ENCODE data around the gene SLC26A1. TPM values are rescaled to one million over a fixed set of nuclear protein-coding genes. Genes with fewer than 3 reads are reported as not detected.

SLC26A1 gene, protein sequence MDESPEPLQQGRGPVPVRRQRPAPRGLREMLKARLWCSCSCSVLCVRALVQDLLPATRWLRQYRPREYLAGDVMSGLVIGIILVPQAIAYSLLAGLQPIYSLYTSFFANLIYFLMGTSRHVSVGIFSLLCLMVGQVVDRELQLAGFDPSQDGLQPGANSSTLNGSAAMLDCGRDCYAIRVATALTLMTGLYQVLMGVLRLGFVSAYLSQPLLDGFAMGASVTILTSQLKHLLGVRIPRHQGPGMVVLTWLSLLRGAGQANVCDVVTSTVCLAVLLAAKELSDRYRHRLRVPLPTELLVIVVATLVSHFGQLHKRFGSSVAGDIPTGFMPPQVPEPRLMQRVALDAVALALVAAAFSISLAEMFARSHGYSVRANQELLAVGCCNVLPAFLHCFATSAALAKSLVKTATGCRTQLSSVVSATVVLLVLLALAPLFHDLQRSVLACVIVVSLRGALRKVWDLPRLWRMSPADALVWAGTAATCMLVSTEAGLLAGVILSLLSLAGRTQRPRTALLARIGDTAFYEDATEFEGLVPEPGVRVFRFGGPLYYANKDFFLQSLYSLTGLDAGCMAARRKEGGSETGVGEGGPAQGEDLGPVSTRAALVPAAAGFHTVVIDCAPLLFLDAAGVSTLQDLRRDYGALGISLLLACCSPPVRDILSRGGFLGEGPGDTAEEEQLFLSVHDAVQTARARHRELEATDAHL
- total RNA-seq, result 0.19 TPM in 1 of 2 replicates, not detected in the other

- no peak for DNase-seq
Observed at GRCh38 chr4:993111-994029, at the start of gene SLC26A1. Gene SLC26A1 (minus strand): TSS chr4:993404. CDS start chr4:991703, 1,701 bp downstream.

- DNase-seq, result no peak
Observed at GRCh38 chr4:1042352-1043055, 49.3 kb upstream of the SLC26A1 start.

DNA sequence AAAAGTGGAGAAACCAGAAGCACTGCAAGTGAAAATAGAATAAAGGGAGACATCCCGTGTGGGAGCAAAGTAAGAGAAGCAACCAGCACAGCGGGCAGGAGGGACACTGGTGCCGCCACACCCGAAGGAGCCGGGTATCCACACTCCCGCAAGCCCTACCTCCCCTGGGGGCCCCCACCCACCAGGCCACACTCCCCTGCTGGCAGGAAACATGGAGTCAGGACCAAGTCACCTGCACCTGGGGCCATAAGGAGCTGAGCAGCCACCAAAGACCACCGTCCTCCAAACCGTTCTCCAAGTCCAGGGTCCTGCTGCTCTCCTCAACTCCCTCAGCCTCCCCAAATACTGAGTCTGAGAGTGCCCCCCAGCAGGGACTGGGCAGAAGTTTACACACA, 48.7 kb upstream of the SLC26A1 start:
- no peak for DNase-seq

- peak; percentile 17 for DNase-seq
Observed at GRCh38 chr4:1041147-1041935, 48.1 kb upstream of the SLC26A1 start.

GRCh38 chr4:1040344-1041146, 47.3 kb upstream of the SLC26A1 start:
- DNase-seq, result no peak

DNA sequence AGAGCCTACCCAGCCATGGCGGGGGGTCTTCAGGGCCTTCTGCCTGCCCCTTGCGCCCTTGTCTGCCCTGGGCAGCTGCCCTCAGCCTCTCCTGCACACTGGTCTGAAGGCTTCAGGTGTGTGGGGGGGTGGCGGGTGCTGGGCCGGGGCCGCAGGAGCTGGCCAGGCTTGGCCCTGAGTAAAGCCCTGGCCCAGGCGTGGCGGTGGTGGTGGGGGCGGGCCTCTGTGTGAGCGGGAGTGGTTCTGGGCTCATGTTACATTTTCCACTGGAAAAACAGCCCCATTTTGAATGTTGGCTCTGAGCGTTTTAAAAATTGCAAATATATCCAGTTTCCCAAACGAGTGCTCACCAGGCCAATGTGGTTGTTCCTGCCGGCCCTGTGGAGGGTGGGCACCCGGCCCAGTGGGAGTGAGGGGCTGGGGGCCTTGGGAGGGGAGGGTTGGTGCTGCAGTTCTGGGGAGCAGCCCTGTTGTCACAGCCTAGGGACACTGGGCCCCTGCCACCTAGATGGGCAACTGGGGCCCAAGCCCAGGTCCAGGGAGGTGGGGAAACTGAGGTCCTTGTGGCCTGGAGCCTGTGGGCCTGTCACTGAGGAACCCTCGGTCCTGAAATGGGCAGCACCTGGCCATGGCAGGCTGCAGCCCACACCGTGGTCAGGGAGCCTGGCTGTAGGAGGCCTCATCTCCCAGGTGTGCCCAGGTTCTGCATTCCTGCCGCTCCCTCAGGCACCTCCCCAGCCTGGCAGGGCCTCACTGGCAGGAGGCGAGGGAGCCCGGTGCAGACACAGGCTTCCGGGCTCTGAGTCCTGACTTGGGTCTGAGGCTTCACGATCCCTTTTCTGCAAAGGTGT, 46.5 kb upstream of the SLC26A1 start:
- peak; percentile 14 for DNase-seq

GRCh38 chr4:1038948-1039492, 45.8 kb upstream of the SLC26A1 start:
- DNase-seq, result no peak

GRCh38 chr4:1036976-1037810, 44.0 kb upstream of the SLC26A1 start:
- DNase-seq, result no peak

DNA sequence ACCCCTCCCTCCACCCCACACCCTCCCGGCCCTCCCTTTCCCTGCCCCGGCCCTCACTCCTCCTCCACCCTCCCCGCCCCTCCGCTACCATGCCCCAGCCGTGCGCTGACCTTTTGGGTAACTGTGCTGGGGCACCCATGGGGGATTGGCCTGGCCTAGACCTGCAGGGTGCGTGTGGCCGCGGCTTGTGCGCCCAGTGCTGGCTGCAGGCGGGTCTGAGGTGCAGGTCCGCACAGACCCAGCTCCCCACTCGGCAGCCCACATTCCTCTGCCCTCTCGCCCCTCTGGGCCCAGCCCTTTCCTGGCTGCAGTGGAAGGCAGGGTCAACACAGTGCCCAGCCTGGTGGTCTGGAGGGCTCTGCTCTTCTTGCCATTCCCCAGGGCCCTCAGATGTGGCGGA, 42.9 kb upstream of the SLC26A1 start:
- no peak for DNase-seq

DNA sequence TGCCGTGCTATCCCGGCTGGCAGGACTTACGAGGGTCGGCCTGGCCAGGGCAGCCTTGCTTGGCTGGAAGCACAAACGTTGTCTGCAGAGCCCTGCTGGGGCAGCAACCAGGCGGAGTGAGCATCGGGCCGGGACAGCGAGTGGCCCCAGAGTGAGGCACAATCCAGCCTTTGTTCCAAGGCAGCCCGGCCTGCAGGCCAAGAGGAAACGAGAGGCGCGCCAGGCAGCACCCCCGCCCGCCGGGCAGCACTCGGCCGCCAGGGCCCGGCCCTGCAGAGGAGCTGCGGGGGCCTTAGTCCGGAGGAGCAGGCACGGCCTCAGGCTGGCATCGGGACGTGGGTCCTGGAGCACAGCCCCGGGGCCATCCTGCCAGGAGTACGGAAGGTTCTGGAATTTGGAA, 42.3 kb upstream of the SLC26A1 start:
- peak; percentile 45 for DNase-seq

DNA sequence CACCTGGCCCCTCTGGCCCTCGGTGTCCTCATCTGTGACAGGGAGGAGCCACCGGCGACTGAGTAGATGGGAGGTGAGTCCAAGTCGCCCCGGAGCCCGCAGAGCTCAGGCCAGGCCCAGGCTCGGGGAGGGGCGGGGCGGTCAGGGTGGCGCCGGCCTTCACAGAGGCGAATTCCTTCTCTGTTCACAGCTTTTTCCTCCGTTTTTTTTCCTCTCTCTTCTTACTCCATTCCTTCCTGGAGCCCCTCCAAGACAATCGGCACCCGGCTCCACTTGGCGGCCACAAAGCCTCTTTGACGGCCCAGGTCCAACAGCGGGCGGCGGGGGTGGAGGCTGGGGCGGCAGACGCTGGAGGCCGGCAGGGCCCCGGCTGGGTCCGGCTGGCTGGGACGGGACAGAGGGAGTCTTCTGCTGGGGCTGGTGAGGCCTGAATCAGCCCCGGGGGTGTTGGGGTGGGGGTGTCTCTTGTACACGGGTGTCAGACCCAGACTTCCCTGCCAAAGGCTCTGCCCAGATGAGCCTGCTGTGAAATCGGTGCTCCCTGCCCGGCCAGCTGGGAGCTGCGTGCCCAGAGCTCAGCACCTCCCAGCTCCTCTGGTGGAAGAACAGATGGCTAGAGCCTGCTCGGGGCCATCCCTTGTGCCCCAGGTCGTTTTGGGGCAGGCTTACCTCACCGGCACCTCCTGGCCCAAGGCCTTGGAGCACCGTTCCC, 40.8 kb upstream of the SLC26A1 start:
- DNase-seq, result no peak

GRCh38 chr4:1032861-1033260, 39.7 kb upstream of the SLC26A1 start:
- DNase-seq, result no peak

DNA sequence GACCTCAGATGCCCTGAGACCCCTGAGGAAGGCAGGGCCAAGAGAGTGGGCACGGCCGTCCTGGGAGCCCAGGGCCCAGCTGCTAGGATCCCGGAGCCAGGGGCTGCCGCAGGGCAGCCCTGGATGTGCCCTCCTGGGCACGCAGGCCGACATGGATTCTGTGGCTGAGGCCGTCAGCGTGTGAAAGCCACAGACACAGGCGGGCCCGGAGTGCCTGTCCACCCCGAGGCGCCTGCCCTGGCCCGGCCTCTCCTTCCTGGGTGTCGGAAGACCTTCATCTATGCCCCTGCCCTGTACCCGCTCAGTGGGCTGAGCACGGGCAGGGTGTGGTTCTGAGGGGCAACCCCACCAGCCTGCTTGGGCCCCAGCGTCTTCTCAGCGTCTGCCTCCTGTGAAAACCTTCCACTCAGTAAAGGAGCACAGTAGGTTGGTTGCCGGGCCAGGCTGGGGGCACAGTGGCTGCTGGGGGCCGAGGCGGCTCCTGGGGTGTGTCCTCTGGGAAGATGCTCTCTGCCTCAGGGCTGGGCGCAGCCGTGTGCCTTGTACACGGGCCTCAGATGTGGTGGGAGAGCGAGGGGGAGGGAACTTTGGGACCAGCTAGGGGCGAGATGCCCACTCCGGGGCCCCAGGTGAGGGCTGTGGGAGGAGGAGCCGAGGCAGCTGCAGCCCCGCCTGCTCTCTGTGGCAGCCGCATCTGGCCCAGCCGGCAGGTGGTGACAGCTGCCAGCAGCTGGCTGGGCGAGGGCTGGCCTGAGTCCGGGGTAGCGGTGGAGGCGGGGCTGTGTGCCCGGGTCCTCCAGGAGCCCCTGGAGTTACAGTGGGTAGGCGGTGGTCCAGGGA, 39.0 kb upstream of the SLC26A1 start:
- no peak for DNase-seq

GRCh38 chr4:1031346-1031745, 38.1 kb upstream of the SLC26A1 start:
- DNase-seq, result no peak

DNA sequence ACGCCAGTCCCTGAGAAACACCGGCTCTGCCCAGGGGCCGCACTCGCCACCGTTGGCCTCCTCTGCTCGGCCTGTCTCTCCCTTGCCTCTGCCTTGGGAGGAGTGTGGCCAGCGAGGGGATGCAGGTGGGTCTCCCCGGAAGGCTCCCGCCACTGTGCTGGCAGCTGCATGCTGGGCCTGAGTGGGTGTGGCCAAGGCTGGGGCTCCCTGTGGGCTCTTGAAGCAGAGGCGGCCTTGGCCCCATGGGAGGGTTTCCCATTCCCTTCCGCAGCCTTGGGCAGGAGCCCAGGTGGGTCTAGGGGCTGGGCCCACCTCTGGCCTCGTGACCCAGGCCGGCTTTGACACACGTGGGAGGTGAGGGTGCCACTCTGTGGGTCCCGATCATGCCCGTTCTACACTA, 37.4 kb upstream of the SLC26A1 start:
- no peak for DNase-seq

GRCh38 chr4:1030031-1030430, 36.8 kb upstream of the SLC26A1 start:
- no peak for DNase-seq

DNA sequence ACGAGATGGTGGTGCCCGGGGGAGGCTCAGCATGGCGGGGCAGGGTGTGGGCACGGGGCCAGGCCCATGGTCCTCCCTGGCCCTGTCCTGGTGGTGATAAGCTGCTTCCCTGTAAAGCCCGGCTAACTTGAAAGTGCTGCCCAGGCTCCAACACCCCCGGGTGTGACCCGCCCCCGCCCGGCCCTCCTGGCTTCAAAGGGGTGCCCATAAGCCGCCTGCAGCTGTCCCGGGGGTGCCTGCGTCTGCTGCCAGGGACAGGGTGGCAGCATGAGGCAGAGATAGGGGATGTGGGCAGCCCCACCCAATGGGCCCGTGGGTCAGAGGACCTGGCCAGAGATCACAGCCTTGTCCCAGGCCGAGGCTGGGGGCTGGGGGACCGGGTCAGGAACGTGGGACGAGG, 36.3 kb upstream of the SLC26A1 start:
- no peak for DNase-seq

All from dermis blood vessel endothelial cell (primary cell).